Measurements from ENCODE around the gene GBX2. TPM values are rescaled to one million over a fixed set of nuclear protein-coding genes. Genes with fewer than 3 reads are reported as not detected.

The GBX2 gene
- total and polyA plus RNA-seq, 2 of the 13 experiments (the other 11 are each of a cell fraction or from before 2014, with no cell fraction given): not detected

DNA sequence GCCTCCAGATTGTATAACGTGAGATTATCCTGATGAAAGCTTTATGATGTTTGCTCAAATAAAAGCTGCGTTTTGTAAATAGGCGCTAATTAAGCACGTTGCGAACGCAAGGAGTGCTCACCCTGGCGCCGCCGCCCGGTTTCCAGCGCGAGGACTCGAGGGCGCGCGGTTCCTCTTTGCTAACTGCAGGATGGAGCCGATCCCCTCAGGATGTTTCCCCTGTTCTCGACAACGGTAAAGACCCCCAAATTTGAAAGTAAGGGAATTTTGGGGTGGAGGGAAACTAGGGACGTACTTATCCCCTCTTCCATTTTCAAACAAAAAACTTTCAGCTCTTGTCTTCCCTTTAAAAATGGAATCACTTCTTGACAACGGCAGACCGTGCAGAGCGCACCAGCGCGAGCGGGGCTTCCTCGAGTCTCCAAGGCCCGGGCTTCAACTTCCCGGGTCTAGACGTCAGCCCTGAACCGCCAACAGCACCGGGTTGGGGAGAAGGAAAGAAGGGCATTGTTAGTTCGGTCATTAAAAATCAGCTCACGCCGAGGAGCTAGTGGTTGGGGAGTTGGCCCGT is 1.1 kb upstream of the GBX2 start:
- no peaks in the 10 kb centered on the region for H3K9me3 ChIP-seq (ENCODE audit: low read length)
- H3K4me1 ChIP-seq (ENCODE audit: insufficient read depth, low read length): peaks cover 19% of the 10 kb centered on the region
- POLR2A ChIA-PET: no interaction called here
- no peak overlapping the region for H3K4me3 ChIP-seq (replicated peaks in 1 of 3; ENCODE audit: insufficient read depth in 1 of 3, low read depth in 2 of 3, low read length in 3 of 3)
- DNase-seq (ENCODE audit: low spot score): no peak
- FAIRE-seq: no peak
- 53% methylated on average over 36 of the region's 36 CpGs for WGBS (ENCODE audit: low lambda C conversion rate)
- H3K27me3 ChIP-seq (ENCODE audit: control insufficient read depth in 1 of 2, insufficient read depth in 2 of 2, low read length in 2 of 2): peaks cover 40 to 100% of the 10 kb centered on the region in 2 experiments
- H2AFZ ChIP-seq (ENCODE audit: low read length): no peak overlapping the region
- CTCF ChIA-PET (ENCODE audit: low intra/inter-chr PET ratio, low total read pairs): no interaction called here
- peak; percentile 60; the same call in 1 of the 2 replicates for TF ChIP-seq EZH2 (conservative IDR thresholded peaks at IDR 0.05; ENCODE audit: low read depth, low read length)
- TF ChIP-seq, protein P1, sequence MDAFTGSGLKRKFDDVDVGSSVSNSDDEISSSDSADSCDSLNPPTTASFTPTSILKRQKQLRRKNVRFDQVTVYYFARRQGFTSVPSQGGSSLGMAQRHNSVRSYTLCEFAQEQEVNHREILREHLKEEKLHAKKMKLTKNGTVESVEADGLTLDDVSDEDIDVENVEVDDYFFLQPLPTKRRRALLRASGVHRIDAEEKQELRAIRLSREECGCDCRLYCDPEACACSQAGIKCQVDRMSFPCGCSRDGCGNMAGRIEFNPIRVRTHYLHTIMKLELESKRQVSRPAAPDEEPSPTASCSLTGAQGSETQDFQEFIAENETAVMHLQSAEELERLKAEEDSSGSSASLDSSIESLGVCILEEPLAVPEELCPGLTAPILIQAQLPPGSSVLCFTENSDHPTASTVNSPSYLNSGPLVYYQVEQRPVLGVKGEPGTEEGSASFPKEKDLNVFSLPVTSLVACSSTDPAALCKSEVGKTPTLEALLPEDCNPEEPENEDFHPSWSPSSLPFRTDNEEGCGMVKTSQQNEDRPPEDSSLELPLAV (CRISPR knock-in tag; conservative IDR thresholded peaks at IDR 0.05; ENCODE audit: low read depth): no peak
- peaks cover 23% of the 10 kb centered on the region for H4K20me1 ChIP-seq (ENCODE audit: insufficient read depth, low read length)
- no peak overlapping the region for H3K9ac ChIP-seq (ENCODE audit: insufficient read depth, low read depth, low read length)
- ATAC-seq: no peak
- H3K79me2 ChIP-seq (ENCODE audit: insufficient read depth, low read length): no peaks in the 10 kb centered on the region
- intact Hi-C loops (cut with micrococcal nuclease; ENCODE audit: unreplicated experiment) (no loop called here), in situ Hi-C loops (cut with HindIII; ENCODE audit: extremely low pct_ligation_motif_present, low pct_unique_long_range_greater_than_20kb) (no loop called here)
- H3K4me2 ChIP-seq (ENCODE audit: low read depth, low read length): no peak overlapping the region
- no peak overlapping the region for H3K27ac ChIP-seq (ENCODE audit: extremely low read length, insufficient read depth, low read length)
- H3K36me3 ChIP-seq (replicated peaks in 1 of 2; ENCODE audit: control insufficient read depth in 1 of 2, insufficient read depth in 2 of 2, low read length in 2 of 2): no peaks in the 10 kb centered on the region
- BruUV-seq (replicated peaks): no TSS peak

DNA sequence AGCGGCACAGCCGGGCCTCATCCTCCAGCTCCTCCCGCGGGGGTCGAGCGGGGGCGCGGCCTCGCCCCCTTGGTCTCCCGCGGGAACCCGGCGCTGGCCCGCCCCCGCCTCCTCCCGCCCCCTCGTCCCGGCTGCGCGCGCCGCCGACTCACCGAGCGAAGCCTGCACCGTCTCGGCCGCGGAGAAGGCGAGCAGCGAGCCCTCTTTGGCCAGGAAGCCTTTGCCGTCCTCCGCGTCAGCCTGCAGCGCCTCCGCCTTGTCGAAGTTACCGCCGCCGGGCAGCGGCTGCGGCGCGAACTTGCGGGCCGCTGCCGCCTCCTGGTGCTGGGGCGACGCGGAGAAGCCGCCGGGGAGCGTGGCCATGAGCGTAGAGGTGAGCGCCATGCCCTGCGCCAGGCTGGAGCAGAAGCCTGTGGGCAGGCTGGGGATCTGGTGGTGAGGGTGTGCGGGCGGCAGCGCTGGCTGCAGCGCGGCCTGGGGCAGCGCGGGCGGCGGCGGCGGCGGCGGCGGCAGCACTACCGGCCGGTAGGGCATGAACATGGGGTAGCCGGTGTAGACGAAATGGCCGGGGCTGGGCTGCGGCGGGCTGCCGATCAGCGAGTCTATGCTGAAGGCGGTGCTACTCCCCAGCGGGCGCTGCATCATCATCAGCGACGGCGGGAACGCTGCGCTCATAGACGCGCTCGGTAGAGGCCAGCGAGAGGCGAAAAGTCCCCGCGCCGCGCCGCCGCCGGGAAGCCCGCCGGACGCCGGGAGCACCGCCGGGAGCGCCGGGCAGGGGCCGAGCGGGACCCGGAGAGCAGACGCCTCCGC is 683 bp downstream of the GBX2 start:
- Histone ChIP-seq H3K27me3 (ENCODE audit: control insufficient read depth in 1 of 2, insufficient read depth in 2 of 2, low read length in 2 of 2) (peaks cover 32 to 98% of the 10 kb centered on the region in 2 experiments), H3K27ac (ENCODE audit: extremely low read length, insufficient read depth, low read length) (no peak overlapping the region), H3K9ac (ENCODE audit: insufficient read depth, low read depth, low read length) (no peak overlapping the region), H3K4me2 (ENCODE audit: low read depth, low read length) (peak overlapping the region; percentile 84), H4K20me1 (ENCODE audit: insufficient read depth, low read length) (peaks cover 20% of the 10 kb centered on the region), H3K36me3 (replicated peaks in 1 of 2; ENCODE audit: control insufficient read depth in 1 of 2, insufficient read depth in 2 of 2, low read length in 2 of 2) (no peaks in the 10 kb centered on the region), H3K9me3 (ENCODE audit: low read length) (no peaks in the 10 kb centered on the region), H2AFZ (ENCODE audit: low read length) (no peak overlapping the region), H3K4me3 (replicated peaks in 1 of 3; ENCODE audit: insufficient read depth in 1 of 3, low read depth in 2 of 3, low read length in 3 of 3) (peak overlapping the region; percentile 53 to 72 (median 54); a peak in 4 of 6 replicates), H3K79me2 (ENCODE audit: insufficient read depth, low read length) (no peaks in the 10 kb centered on the region), H3K4me1 (ENCODE audit: insufficient read depth, low read length) (peaks cover 19% of the 10 kb centered on the region)
- in situ Hi-C loops (cut with HindIII; ENCODE audit: extremely low pct_ligation_motif_present, low pct_unique_long_range_greater_than_20kb) (no loop called here), intact Hi-C loops (cut with micrococcal nuclease; ENCODE audit: unreplicated experiment) (no loop called here)
- FAIRE-seq: no peak
- peak; percentile 77 for ATAC-seq
- CTCF ChIA-PET (ENCODE audit: low intra/inter-chr PET ratio, low total read pairs): no interaction called here
- POLR2A ChIA-PET: no interaction called here
- no peak for DNase-seq (ENCODE audit: low spot score)
- no TSS peak for BruUV-seq (replicated peaks)
- 8% methylated on average over 27 of the region's 112 CpGs for WGBS (ENCODE audit: low lambda C conversion rate)
- TF ChIP-seq ZFP36 (IDR thresholded peaks at IDR 0.05; ENCODE audit: borderline replicate concordance, low read depth, low read length, partially characterized antibody) (no peak), ZNF292 (CRISPR knock-in tag; IDR thresholded peaks at IDR 0.05; ENCODE audit: borderline replicate concordance, low read depth) (no peak), ZNF317 (CRISPR knock-in tag; IDR thresholded peaks at IDR 0.05) (no peak), ZNF615 (CRISPR knock-in tag; IDR thresholded peaks at IDR 0.05; ENCODE audit: borderline replicate concordance) (no peak), ZNF17 (CRISPR knock-in tag; IDR thresholded peaks at IDR 0.05) (no peak), KLF16 (CRISPR knock-in tag; IDR thresholded peaks at IDR 0.05) (no peak), KLF12 (CRISPR knock-in tag; IDR thresholded peaks at IDR 0.05; ENCODE audit: borderline replicate concordance) (no peak), ZKSCAN1 (IDR thresholded peaks at IDR 0.05; ENCODE audit: low read length) (no peak), FOSL1 (CRISPR knock-in tag; IDR thresholded peaks at IDR 0.05; ENCODE audit: borderline replicate concordance) (no peak), RORA (CRISPR knock-in tag; IDR thresholded peaks at IDR 0.05) (no peak), ZNF713 (CRISPR knock-in tag; IDR thresholded peaks at IDR 0.05) (no peak)
- TF ChIP-seq, protein P2, sequence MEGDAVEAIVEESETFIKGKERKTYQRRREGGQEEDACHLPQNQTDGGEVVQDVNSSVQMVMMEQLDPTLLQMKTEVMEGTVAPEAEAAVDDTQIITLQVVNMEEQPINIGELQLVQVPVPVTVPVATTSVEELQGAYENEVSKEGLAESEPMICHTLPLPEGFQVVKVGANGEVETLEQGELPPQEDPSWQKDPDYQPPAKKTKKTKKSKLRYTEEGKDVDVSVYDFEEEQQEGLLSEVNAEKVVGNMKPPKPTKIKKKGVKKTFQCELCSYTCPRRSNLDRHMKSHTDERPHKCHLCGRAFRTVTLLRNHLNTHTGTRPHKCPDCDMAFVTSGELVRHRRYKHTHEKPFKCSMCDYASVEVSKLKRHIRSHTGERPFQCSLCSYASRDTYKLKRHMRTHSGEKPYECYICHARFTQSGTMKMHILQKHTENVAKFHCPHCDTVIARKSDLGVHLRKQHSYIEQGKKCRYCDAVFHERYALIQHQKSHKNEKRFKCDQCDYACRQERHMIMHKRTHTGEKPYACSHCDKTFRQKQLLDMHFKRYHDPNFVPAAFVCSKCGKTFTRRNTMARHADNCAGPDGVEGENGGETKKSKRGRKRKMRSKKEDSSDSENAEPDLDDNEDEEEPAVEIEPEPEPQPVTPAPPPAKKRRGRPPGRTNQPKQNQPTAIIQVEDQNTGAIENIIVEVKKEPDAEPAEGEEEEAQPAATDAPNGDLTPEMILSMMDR (CRISPR knock-in tag; IDR thresholded peaks at IDR 0.05): peak; percentile 76
